IgD-negative memory B cell (primary cell): Measurements from ENCODE around the gene TTLL11. TPM values are rescaled to one million over a fixed set of nuclear protein-coding genes. Genes with fewer than 3 reads are reported as not detected.
A peak's percentile ranks its signal among the peaks of the same experiment; 100 is the strongest.

Source experiments
- H3K27ac Mint-ChIP-seq, 3 donors: one replicate each; pipeline ENCODE4 v1.8.0; 2020 to 2022; ENCODE audit warnings: mild to moderate bottlenecking in 3 of 3, mixed read lengths in 3 of 3, moderate library complexity in 1 of 3
- H3K27me3 Mint-ChIP-seq: one replicate; pipeline ENCODE4 v1.8.0; 2021; ENCODE audit warnings: mixed read lengths
- H3K36me3 Mint-ChIP-seq: one replicate; pipeline ENCODE4 v1.8.0; 2020; ENCODE audit warnings: mild to moderate bottlenecking, mixed read lengths
- H3K4me1 Mint-ChIP-seq, 3 donors: one replicate each; pipeline ENCODE4 v1.8.0; 2020 to 2022; ENCODE audit warnings: mixed read lengths in 3 of 3, mild to moderate bottlenecking in 1 of 3
- H3K4me3 Mint-ChIP-seq, 4 donors: one replicate each; pipeline ENCODE4 v1.8.0; 2020 to 2022; ENCODE audit warnings: mild to moderate bottlenecking in 4 of 4, mixed read lengths in 4 of 4, moderate library complexity in 3 of 4
- H3K9me3 Mint-ChIP-seq, 3 donors: one replicate each; pipeline ENCODE4 v1.8.0; 2020 to 2021; ENCODE audit warnings: mixed read lengths in 3 of 3, mild to moderate bottlenecking in 1 of 3
- polyA plus RNA-seq: library from polyadenylated mRNA; unstranded; fragments of 300-500 nt; fragmentation: Illumina TruSeq; gene quantifications from one replicate; pipeline ENCODE4 v1.2.3, GENCODE V29; 2021

The TTLL11 gene
- polyA plus RNA-seq, 1 donor from 2014 or later: 6.0 TPM

GRCh38 chr9:121942866-121943382, 150.2 kb downstream of the TTLL11 start:
- no peak overlapping the region for H3K27ac Mint-ChIP-seq
- peaks cover 2 to 19% (median 9%) of the 10 kb centered on the region in 3 donors for H3K4me1 Mint-ChIP-seq
- H3K36me3 Mint-ChIP-seq: no peaks in the 10 kb centered on the region

GRCh38 chr9:121942313-121942712, 150.8 kb downstream of the TTLL11 start:
- Mint-ChIP-seq H3K4me3 (no peak overlapping the region), H3K9me3 (no peaks in the 10 kb centered on the region), H3K36me3 (no peaks in the 10 kb centered on the region), H3K4me1 (peaks cover 2 to 19% (median 9%) of the 10 kb centered on the region in 3 donors), H3K27ac (no peak overlapping the region), H3K27me3 (peaks cover 6% of the 10 kb centered on the region)

More at GRCh38 chr9:121942866-121943382, 150.2 kb downstream of the TTLL11 start:
- Mint-ChIP-seq H3K27me3 (peaks cover 6% of the 10 kb centered on the region), H3K9me3 (no peaks in the 10 kb centered on the region), H3K4me3 (peak overlapping the region; percentile 3 to 48 (median 24))

- Mint-ChIP-seq H3K4me1 (peaks cover 0 to 2% (median 2%) of the 10 kb centered on the region in 3 donors), H3K4me3 (peak overlapping the region in 1 of 4 donors; percentile 34), H3K9me3 (no peaks in the 10 kb centered on the region), H3K27ac (no peak overlapping the region), H3K36me3 (no peaks in the 10 kb centered on the region), H3K27me3 (no peaks in the 10 kb centered on the region)
Observed at GRCh38 chr9:121939643-121940042, 153.5 kb downstream of the TTLL11 start.

GRCh38 chr9:121938621-121939020, 154.5 kb downstream of the TTLL11 start:
- no peaks in the 10 kb centered on the region for H3K9me3 Mint-ChIP-seq
- peak overlapping the region in 1 of 3 donors; percentile 73 for H3K27ac Mint-ChIP-seq
- peaks cover under 1% of the 10 kb centered on the region for H3K36me3 Mint-ChIP-seq
- no peak overlapping the region for H3K4me3 Mint-ChIP-seq
- no peaks in the 10 kb centered on the region for H3K27me3 Mint-ChIP-seq
- H3K4me1 Mint-ChIP-seq: peaks cover 0 to 2% (median 1%) of the 10 kb centered on the region in 3 donors

- H3K27me3 Mint-ChIP-seq: no peaks in the 10 kb centered on the region
- no peaks in the 10 kb centered on the region for H3K9me3 Mint-ChIP-seq
- no peak overlapping the region for H3K4me3 Mint-ChIP-seq
- H3K4me1 Mint-ChIP-seq: peaks cover 0 to 1% (median 0%) of the 10 kb centered on the region in 3 donors
- H3K36me3 Mint-ChIP-seq: peaks cover 2% of the 10 kb centered on the region
- H3K27ac Mint-ChIP-seq: no peak overlapping the region
Observed at GRCh38 chr9:121937240-121937639, 155.9 kb downstream of the TTLL11 start.

GRCh38 chr9:121935739-121936138, 157.4 kb downstream of the TTLL11 start:
- Mint-ChIP-seq H3K4me1 (peaks cover 0 to 1% (median 0%) of the 10 kb centered on the region in 3 donors), H3K36me3 (peaks cover 5% of the 10 kb centered on the region), H3K27ac (no peak overlapping the region), H3K27me3 (no peaks in the 10 kb centered on the region), H3K9me3 (no peaks in the 10 kb centered on the region), H3K4me3 (no peak overlapping the region)

- no peaks in the 10 kb centered on the region for H3K9me3 Mint-ChIP-seq
- H3K27me3 Mint-ChIP-seq: no peaks in the 10 kb centered on the region
- H3K27ac Mint-ChIP-seq: no peak overlapping the region
Observed at GRCh38 chr9:121930956-121931355, 162.2 kb downstream of the TTLL11 start.

GRCh38 chr9:121929893-121930875, 162.9 kb downstream of the TTLL11 start:
- Mint-ChIP-seq H3K9me3 (no peaks in the 10 kb centered on the region), H3K27me3 (no peaks in the 10 kb centered on the region), H3K4me1 (peaks cover 0 to 2% (median 0%) of the 10 kb centered on the region in 3 donors), H3K4me3 (no peak overlapping the region), H3K27ac (no peak overlapping the region), H3K36me3 (peaks cover 10% of the 10 kb centered on the region)

More at GRCh38 chr9:121930956-121931355, 162.2 kb downstream of the TTLL11 start:
- no peak overlapping the region for H3K4me3 Mint-ChIP-seq
- peaks cover 0 to 2% (median 0%) of the 10 kb centered on the region in 3 donors for H3K4me1 Mint-ChIP-seq
- H3K36me3 Mint-ChIP-seq: peaks cover 10% of the 10 kb centered on the region

GRCh38 chr9:121927636-121928035, 165.5 kb downstream of the TTLL11 start:
- Mint-ChIP-seq H3K36me3 (peaks cover 8% of the 10 kb centered on the region), H3K27ac (no peak overlapping the region), H3K9me3 (no peaks in the 10 kb centered on the region), H3K27me3 (no peaks in the 10 kb centered on the region), H3K4me3 (no peak overlapping the region), H3K4me1 (peaks cover 0 to 2% (median 0%) of the 10 kb centered on the region in 3 donors)

- H3K27me3 Mint-ChIP-seq: no peaks in the 10 kb centered on the region
- no peaks in the 10 kb centered on the region for H3K9me3 Mint-ChIP-seq
- no peak overlapping the region for H3K4me3 Mint-ChIP-seq
- H3K27ac Mint-ChIP-seq: no peak overlapping the region
- H3K4me1 Mint-ChIP-seq: peaks cover 0 to 2% (median 0%) of the 10 kb centered on the region in 3 donors
- peaks cover 8% of the 10 kb centered on the region for H3K36me3 Mint-ChIP-seq
Observed at GRCh38 chr9:121927081-121927480, 166.0 kb downstream of the TTLL11 start.

- Mint-ChIP-seq H3K9me3 (no peaks in the 10 kb centered on the region), H3K27ac (no peak overlapping the region), H3K27me3 (no peaks in the 10 kb centered on the region), H3K36me3 (peaks cover 5% of the 10 kb centered on the region), H3K4me3 (no peak overlapping the region), H3K4me1 (peaks cover 0 to 2% (median 2%) of the 10 kb centered on the region in 3 donors)
Observed at GRCh38 chr9:121926351-121926801, 166.7 kb downstream of the TTLL11 start.

- Mint-ChIP-seq H3K4me3 (no peak overlapping the region), H3K9me3 (no peaks in the 10 kb centered on the region), H3K4me1 (peaks cover 0 to 6% (median 2%) of the 10 kb centered on the region in 3 donors), H3K27ac (no peak overlapping the region), H3K27me3 (no peaks in the 10 kb centered on the region), H3K36me3 (peaks cover 5% of the 10 kb centered on the region)
Observed at GRCh38 chr9:121925935-121926334, 167.2 kb downstream of the TTLL11 start.

- Mint-ChIP-seq H3K4me3 (no peak overlapping the region), H3K36me3 (peaks cover 5% of the 10 kb centered on the region), H3K9me3 (no peaks in the 10 kb centered on the region), H3K27ac (no peak overlapping the region), H3K27me3 (no peaks in the 10 kb centered on the region), H3K4me1 (peaks cover 2 to 6% (median 3%) of the 10 kb centered on the region in 3 donors)
Observed at GRCh38 chr9:121924700-121925099, 168.4 kb downstream of the TTLL11 start.

GRCh38 chr9:121921444-121921843, 171.7 kb downstream of the TTLL11 start:
- Mint-ChIP-seq H3K9me3 (no peaks in the 10 kb centered on the region), H3K36me3 (no peaks in the 10 kb centered on the region), H3K4me1 (peaks cover 0 to 6% (median 3%) of the 10 kb centered on the region in 3 donors), H3K4me3 (no peak overlapping the region), H3K27ac (peak overlapping the region in 1 of 3 donors; percentile 2), H3K27me3 (no peaks in the 10 kb centered on the region)
